HG03520 (cell line): Measurements from ENCODE around the gene TAOK2.
"Not testable (repeated sequence)": the region's sequence is repeated elsewhere in the genome, so short reads cannot be mapped to it uniquely, and the experiment has no call there.

Experiments used
- ATAC-seq: cut with Tn5 transposase; IDR thresholded peaks from one replicate; pipeline ENCODE4 v1.9.1; 2021; ENCODE audit warnings: mild to moderate bottlenecking, moderate library complexity; ENCODE audit not compliant: unreplicated experiment

TAOK2 gene

GRCh38 chr16:30000735-30001631, 27.3 kb downstream of the TAOK2 start:
- no peak for ATAC-seq

- no peak for ATAC-seq
Measured at GRCh38 chr16:30002614-30003346, 29.1 kb downstream of the TAOK2 start.

GRCh38 chr16:30003670-30004423, 30.2 kb downstream of the TAOK2 start:
- no peak for ATAC-seq

- no peak for ATAC-seq
Measured at GRCh38 chr16:30004424-30004776, 30.7 kb downstream of the TAOK2 start.

GRCh38 chr16:30004811-30005242, 31.2 kb downstream of the TAOK2 start:
- no peak for ATAC-seq

- ATAC-seq = no peak
Measured at GRCh38 chr16:30005341-30006094, 31.9 kb downstream of the TAOK2 start.

- ATAC-seq = no peak
Measured at GRCh38 chr16:30006095-30006473, 32.4 kb downstream of the TAOK2 start.

GRCh38 chr16:30006659-30007377, 33.1 kb downstream of the TAOK2 start:
- no peak for ATAC-seq

GRCh38 chr16:30007378-30007895, 33.8 kb downstream of the TAOK2 start:
- ATAC-seq = no peak

GRCh38 chr16:30009085-30009862, 35.6 kb downstream of the TAOK2 start:
- ATAC-seq = no peak

GRCh38 chr16:30009990-30010843, 36.5 kb downstream of the TAOK2 start:
- ATAC-seq = no peak

- no peak for ATAC-seq
Measured at GRCh38 chr16:30010844-30011713, 37.4 kb downstream of the TAOK2 start, which contains the start of gene DOC2A. DOC2A (minus strand) TSS chr16:30011027; CDS start chr16:30010222, 805 bp downstream.

GRCh38 chr16:30011714-30012504, 38.2 kb downstream of the TAOK2 start:
- no peak for ATAC-seq

- not testable (repeated sequence) for ATAC-seq
Measured at GRCh38 chr16:30012598-30012997, 38.9 kb downstream of the TAOK2 start.

- ATAC-seq = not testable (repeated sequence)
Measured at GRCh38 chr16:30015450-30015849, 41.8 kb downstream of the TAOK2 start.
